Stimulated activated naive CD8-positive, alpha-beta T cell treated with anti-CD3 and anti-CD28 coated beads, Interleukin-15, Interleukin-2, amounts not matched to agents 100 ng/mL and 50 ng/mL, for 24 hours (primary cell): ENCODE measurements around the gene DCUN1D4.

Experiments
- H3K27ac Mint-ChIP-seq: one replicate; pipeline ENCODE4 v1.8.0; 2021; ENCODE audit warnings: mild to moderate bottlenecking, mixed read lengths
- H3K27me3 Mint-ChIP-seq: one replicate; pipeline ENCODE4 v1.8.0; 2021; ENCODE audit warnings: mixed read lengths
- H3K36me3 Mint-ChIP-seq: one replicate; pipeline ENCODE4 v1.8.0; 2021; ENCODE audit warnings: low read depth, mixed read lengths
- H3K4me1 Mint-ChIP-seq: one replicate; pipeline ENCODE4 v1.8.0; 2021; ENCODE audit warnings: low read depth, mixed read lengths
- H3K4me3 Mint-ChIP-seq: one replicate; pipeline ENCODE4 v1.8.0; 2021; ENCODE audit warnings: mild to moderate bottlenecking, mixed read lengths
- H3K9me3 Mint-ChIP-seq: one replicate; pipeline ENCODE4 v1.8.0; 2021; ENCODE audit warnings: mixed read lengths

DCUN1D4 gene

DNA sequence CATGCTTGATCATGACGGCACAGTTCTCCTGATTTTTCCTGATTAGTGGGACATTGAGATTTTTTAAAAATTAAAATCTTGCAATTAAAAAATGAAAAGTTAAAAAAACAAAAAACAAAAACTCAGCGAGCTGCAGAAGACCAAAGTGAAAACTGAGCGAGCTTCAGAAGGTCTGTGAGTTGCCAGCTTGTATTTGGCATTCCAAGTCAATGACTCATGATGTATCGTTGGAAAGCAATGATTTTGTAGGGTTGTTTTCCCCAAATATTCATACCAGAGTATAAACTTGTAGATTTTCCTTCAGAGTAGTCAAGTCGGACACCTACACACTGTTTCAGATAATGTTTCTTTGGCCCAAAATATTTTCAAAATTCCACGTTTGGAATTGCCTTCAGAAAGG is 100.3 kb downstream of the DCUN1D4 start:
- no peaks in the 10 kb centered on the region for H3K9me3 Mint-ChIP-seq
- no peaks in the 10 kb centered on the region for H3K27me3 Mint-ChIP-seq
- no peaks in the 10 kb centered on the region for H3K36me3 Mint-ChIP-seq
- no peak overlapping the region for H3K4me3 Mint-ChIP-seq
- no peaks in the 10 kb centered on the region for H3K4me1 Mint-ChIP-seq
- H3K27ac Mint-ChIP-seq, result no peak overlapping the region

DNA sequence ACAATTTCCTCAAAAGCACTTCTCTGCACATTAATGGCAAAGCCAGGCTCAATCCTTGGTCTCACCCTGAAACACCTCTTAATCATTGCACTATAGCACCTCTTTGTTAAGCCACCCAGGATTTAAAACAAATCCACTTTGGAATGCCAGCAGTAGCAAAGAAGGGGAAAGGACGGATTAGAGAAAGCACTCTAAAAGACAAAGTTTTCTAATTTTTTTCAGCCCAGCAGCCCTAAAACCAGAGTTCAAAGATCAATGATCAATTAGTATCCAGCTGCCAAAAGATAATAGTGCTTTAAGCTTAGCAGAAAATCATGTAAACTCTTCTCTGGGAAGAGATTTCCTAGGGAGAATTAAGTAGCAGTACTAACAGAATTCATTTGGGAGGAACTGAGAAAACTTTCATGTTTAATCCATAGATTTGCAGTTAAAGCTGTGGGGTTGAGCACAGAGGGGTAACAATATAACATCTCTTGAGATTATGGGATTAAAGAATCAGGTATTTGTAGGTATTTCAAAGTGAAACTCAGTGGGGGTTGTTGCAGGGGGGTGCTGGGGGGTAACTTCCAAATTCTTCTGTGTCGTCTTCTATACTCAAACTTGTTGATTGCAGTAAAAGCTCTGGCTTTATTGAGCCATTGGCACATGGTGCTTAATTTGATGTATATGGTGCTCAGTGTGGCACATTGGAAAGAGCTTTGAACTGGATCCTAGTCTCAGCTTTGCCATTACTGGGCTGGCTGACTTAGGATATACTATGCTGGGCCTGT is 115.4 kb downstream of the DCUN1D4 start:
- Mint-ChIP-seq H3K4me3 (no peak overlapping the region), H3K9me3 (no peaks in the 10 kb centered on the region), H3K27ac (no peak overlapping the region), H3K36me3 (no peaks in the 10 kb centered on the region), H3K4me1 (no peaks in the 10 kb centered on the region), H3K27me3 (peaks cover 9% of the 10 kb centered on the region)

DNA sequence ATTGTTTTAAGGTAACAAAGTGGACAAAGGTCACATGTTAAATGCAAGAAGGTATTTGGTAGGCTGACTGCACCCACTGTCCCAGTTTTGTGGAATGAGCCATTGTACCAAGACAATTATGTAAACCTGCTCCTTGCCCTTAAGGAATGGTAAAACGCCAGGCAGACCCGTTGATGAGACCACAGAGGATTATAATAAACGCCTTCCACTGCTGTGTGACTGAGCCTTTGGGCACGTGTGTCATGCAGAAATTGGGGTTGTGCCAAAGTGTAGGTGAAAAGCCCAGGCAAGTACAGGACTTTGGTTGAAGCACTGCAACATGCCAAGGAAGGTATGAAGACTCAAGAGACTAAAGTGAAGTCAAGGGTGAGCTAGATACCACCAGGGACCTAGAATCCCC is 117.5 kb downstream of the DCUN1D4 start:
- no peaks in the 10 kb centered on the region for H3K36me3 Mint-ChIP-seq
- H3K4me1 Mint-ChIP-seq, result no peaks in the 10 kb centered on the region

DNA sequence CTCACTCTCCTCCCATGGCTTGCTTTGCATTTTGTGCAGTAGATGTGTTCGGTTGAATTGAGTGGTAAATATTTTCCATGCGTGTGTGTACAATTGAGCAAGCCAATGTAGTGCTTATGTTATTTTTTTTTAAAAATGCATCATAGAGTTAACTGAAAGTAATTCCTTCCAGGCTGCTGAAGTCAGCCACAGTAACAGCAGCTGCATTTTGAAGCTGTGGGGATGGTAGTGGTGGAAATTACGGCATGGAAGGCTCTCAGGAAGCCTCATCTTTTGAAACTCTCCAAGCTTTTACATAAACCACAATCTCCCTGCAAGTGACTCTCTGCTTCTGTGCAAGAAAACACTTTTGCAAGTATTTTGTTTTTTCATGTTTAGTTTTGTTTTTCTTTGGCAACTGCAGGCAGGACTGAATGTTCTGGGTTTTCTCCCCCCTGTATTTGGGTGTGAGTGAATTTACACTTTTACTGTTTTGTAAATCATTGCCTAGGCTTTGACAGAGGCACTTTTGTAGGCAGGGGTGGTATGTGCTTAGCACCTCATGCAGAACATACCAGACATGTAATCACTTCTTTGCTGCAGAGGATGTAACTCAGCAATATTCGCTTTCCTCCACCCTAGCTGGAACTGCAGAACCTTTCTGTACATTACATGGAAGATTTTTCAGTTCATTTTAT is 121.0 kb downstream of the DCUN1D4 start:
- Mint-ChIP-seq H3K27ac (no peak overlapping the region), H3K9me3 (no peaks in the 10 kb centered on the region), H3K27me3 (peaks cover 5% of the 10 kb centered on the region), H3K4me1 (no peaks in the 10 kb centered on the region), H3K36me3 (no peaks in the 10 kb centered on the region), H3K4me3 (no peak overlapping the region)

More for the DNA sequence above, 117.5 kb downstream of the DCUN1D4 start:
- Mint-ChIP-seq H3K27ac (no peak overlapping the region), H3K9me3 (no peaks in the 10 kb centered on the region), H3K4me3 (no peak overlapping the region), H3K27me3 (peaks cover 4% of the 10 kb centered on the region)

DNA sequence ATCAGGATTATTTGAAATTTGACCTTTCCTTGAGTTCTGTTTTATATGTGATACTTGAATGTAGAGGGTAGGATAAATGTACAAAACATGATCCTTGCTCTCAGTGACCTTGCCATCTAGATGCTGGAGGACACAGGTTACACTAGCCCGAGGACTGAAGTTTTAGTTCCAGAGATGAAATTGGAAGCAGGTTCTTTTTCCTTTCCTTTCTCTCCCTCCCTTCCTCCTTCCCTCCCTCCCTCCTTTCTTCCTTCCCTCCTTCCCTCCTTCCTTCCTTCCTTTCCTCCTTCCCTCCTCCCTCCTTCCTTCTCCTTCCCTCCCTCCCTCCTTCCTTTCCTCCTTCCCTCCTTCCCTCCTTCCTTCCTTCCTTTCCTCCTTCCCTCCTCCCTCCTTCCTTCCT is 122.9 kb downstream of the DCUN1D4 start:
- no peaks in the 10 kb centered on the region for H3K36me3 Mint-ChIP-seq
- H3K4me1 Mint-ChIP-seq, result no peaks in the 10 kb centered on the region
- no peak overlapping the region for H3K27ac Mint-ChIP-seq
- peaks cover 3% of the 10 kb centered on the region for H3K9me3 Mint-ChIP-seq
- peaks cover 5% of the 10 kb centered on the region for H3K27me3 Mint-ChIP-seq
- no peak overlapping the region for H3K4me3 Mint-ChIP-seq
